H9 (cell line): ENCODE data around the gene VPS26B. TPM values are rescaled to one million over a fixed set of nuclear protein-coding genes. Genes with fewer than 3 reads are reported as not detected.

ENCODE experiments used
- DNase-seq: peaks from one replicate; pipeline ENCODE4 v3.0.0-alpha.2; 2017
- H2AFZ ChIP-seq: one replicate; pipeline ENCODE4 v1.6.1; 2013; ENCODE audit warnings: mild to moderate bottlenecking, low read length, control low read depth, moderate library complexity
- H2AK5ac ChIP-seq: 2 replicates; pipeline ENCODE4 v1.6.1; 2013; ENCODE audit warnings: low read length, control low read depth, mixed read lengths; ENCODE audit not compliant: insufficient read length
- H2BK120ac ChIP-seq: one replicate; pipeline ENCODE4 v1.6.1; 2013; ENCODE audit warnings: low read depth, mild to moderate bottlenecking, low read length, control low read depth, inconsistent platforms; ENCODE audit not compliant: poor library complexity, severe bottlenecking
- H2BK12ac ChIP-seq: 2 replicates; pipeline ENCODE4 v1.6.1; 2013; ENCODE audit warnings: low read length, control low read depth, mixed read lengths, low read depth; ENCODE audit not compliant: insufficient read length
- H2BK15ac ChIP-seq: 2 replicates; pipeline ENCODE4 v1.6.1; 2013; ENCODE audit warnings: low read depth, low read length, control low read depth
- H2BK20ac ChIP-seq: one replicate; pipeline ENCODE4 v1.6.1; 2013; ENCODE audit warnings: low read depth, mild to moderate bottlenecking, low read length, control low read depth, inconsistent platforms; ENCODE audit not compliant: poor library complexity, severe bottlenecking
- H2BK5ac ChIP-seq: 2 replicates; pipeline ENCODE4 v1.6.1; 2013; ENCODE audit warnings: low read length, control low read depth, mixed read lengths; ENCODE audit not compliant: insufficient read length
- H3K14ac ChIP-seq: 2 replicates; pipeline ENCODE4 v1.6.1; 2013; ENCODE audit warnings: low read length, control low read depth; ENCODE audit not compliant: insufficient read depth
- H3K18ac ChIP-seq: 2 replicates; pipeline ENCODE4 v1.6.1; 2013; ENCODE audit warnings: low read depth, mild to moderate bottlenecking, mixed read lengths, low read length, control low read depth; ENCODE audit not compliant: insufficient read length
- H3K23ac ChIP-seq: 2 replicates; pipeline ENCODE4 v1.6.1; 2013; ENCODE audit warnings: low read length, control low read depth, mixed read lengths, low read depth; ENCODE audit not compliant: insufficient read length
- H3K23me2 ChIP-seq: 2 replicates; pipeline ENCODE4 v1.6.1; 2013; ENCODE audit warnings: low read depth, mild to moderate bottlenecking, mixed read lengths, low read length, control low read depth; ENCODE audit not compliant: insufficient read length, poor library complexity, severe bottlenecking
- H3K27ac ChIP-seq: 2 replicates; pipeline ENCODE4 v1.5.1; 2013; ENCODE audit warnings: low read length, control low read depth, mixed read lengths, low read depth; ENCODE audit not compliant: insufficient read length
- H3K27me3 ChIP-seq: 2 replicates; pipeline ENCODE4 v1.6.1; 2013; ENCODE audit warnings: low read length, control low read depth, inconsistent platforms; ENCODE audit not compliant: insufficient read depth
- H3K4ac ChIP-seq: 2 replicates; pipeline ENCODE4 v1.6.1; 2013; ENCODE audit warnings: low read depth, mild to moderate bottlenecking, control low read depth, inconsistent platforms, low read length, moderate library complexity
- H3K4me1 ChIP-seq: 2 replicates; pipeline ENCODE4 v1.6.1; 2013; ENCODE audit warnings: low read length, control low read depth, inconsistent platforms; ENCODE audit not compliant: insufficient read depth
- H3K4me2 ChIP-seq: 2 replicates; pipeline ENCODE4 v1.6.1; 2013; ENCODE audit warnings: low read length, control low read depth, mixed read lengths; ENCODE audit not compliant: insufficient read length, insufficient read depth
- H3K56ac ChIP-seq: 2 replicates; pipeline ENCODE4 v1.6.1; 2013; ENCODE audit warnings: low read depth, mild to moderate bottlenecking, mixed read lengths, low read length, control low read depth; ENCODE audit not compliant: insufficient read length
- H3K79me1 ChIP-seq: 2 replicates; pipeline ENCODE4 v1.6.1; 2013; ENCODE audit warnings: low read depth, mild to moderate bottlenecking, moderate library complexity, low read length, control low read depth, inconsistent platforms; ENCODE audit not compliant: insufficient read depth, poor library complexity, severe bottlenecking
- H3K79me2 ChIP-seq: 2 replicates; pipeline ENCODE4 v1.6.1; 2013; ENCODE audit warnings: low read length, control low read depth, inconsistent platforms; ENCODE audit not compliant: insufficient read depth
- H3K9ac ChIP-seq: 2 replicates; pipeline ENCODE4 v1.6.1; 2013; ENCODE audit warnings: low read length, control low read depth, mixed read lengths; ENCODE audit not compliant: insufficient read length; ENCODE audit errors: extremely low read depth
- H3K9me3 ChIP-seq: one replicate; pipeline ENCODE4 v1.6.1; 2013; ENCODE audit warnings: low read depth, low read length, inconsistent platforms; ENCODE audit not compliant: control insufficient read depth
- H3T11ph ChIP-seq: one replicate; pipeline ENCODE4 v1.6.1; 2013; ENCODE audit warnings: mild to moderate bottlenecking, low read length, control low read depth, inconsistent platforms
- H4K20me1 ChIP-seq: one replicate; pipeline ENCODE4 v1.6.1; 2013; ENCODE audit not compliant: control insufficient read depth, insufficient read length, insufficient read depth
- H4K5ac ChIP-seq: 2 replicates; pipeline ENCODE4 v1.6.1; 2013; ENCODE audit warnings: low read depth, mild to moderate bottlenecking, mixed read lengths, low read length, control low read depth; ENCODE audit not compliant: insufficient read length
- H4K8ac ChIP-seq: replicated peaks from 2 replicates; pipeline ENCODE4 v1.6.1; 2013; ENCODE audit warnings: low read length, control low read depth, mixed read lengths, low read depth; ENCODE audit not compliant: insufficient read length
- H4K91ac ChIP-seq: 2 replicates; pipeline ENCODE4 v1.6.1; 2013; ENCODE audit warnings: low read depth, mild to moderate bottlenecking, moderate library complexity, mixed read lengths, low read length, control low read depth; ENCODE audit not compliant: insufficient read length
- H3K27ac Mint-ChIP-seq, 3 experiments: 2 replicates in 2 of 3; 3 replicates in 1 of 3; pipeline ENCODE4 v1.8.0; 2020 to 2021; ENCODE audit warnings: mixed read lengths in 3 of 3, mild to moderate bottlenecking in 1 of 3, moderate library complexity in 1 of 3
- H3K27me3 Mint-ChIP-seq: 2 replicates; pipeline ENCODE4 v1.8.0; 2021; ENCODE audit warnings: low read depth, mild to moderate bottlenecking, moderate library complexity, mixed read lengths
- H3K36me3 Mint-ChIP-seq, 3 experiments: 2 replicates in 2 of 3; 3 replicates in 1 of 3; pipeline ENCODE4 v1.8.0; 2020 to 2021; ENCODE audit warnings: low read depth in 3 of 3, mixed read lengths in 3 of 3; ENCODE audit not compliant: insufficient read depth in 1 of 3
- H3K4me1 Mint-ChIP-seq, 2 experiments: 2 replicates each; pipeline ENCODE4 v1.8.0; 2020; ENCODE audit warnings: mixed read lengths in 2 of 2
- H3K4me3 Mint-ChIP-seq, 2 experiments: 2 replicates in 1 of 2; 3 replicates in 1 of 2; pipeline ENCODE4 v1.8.0; 2020 to 2021; ENCODE audit warnings: mild to moderate bottlenecking in 2 of 2, mixed read lengths in 2 of 2, moderate library complexity in 1 of 2
- H3K9me3 Mint-ChIP-seq, 2 experiments: 2 replicates in 1 of 2; 3 replicates in 1 of 2; pipeline ENCODE4 v1.8.0; 2020; ENCODE audit warnings: mild to moderate bottlenecking in 2 of 2, mixed read lengths in 2 of 2, moderate library complexity in 1 of 2
- total RNA-seq: library from RNA; stranded (reverse); gene quantifications from 2 replicates; pipeline ENCODE4 v1.2.1, GENCODE V29; 2021
- TF ChIP-seq, protein P1 (sequence below): fragments of 200-600 bp; sonication (generic); conservative IDR thresholded peaks from 3 replicates; pipeline ENCODE4 v1.8.0; 2021; ENCODE audit warnings: antibody characterized with exemption, mild to moderate bottlenecking

VPS26B gene
- total RNA-seq, 1 experiment from 2014 or later = 27.5 TPM

DNA sequence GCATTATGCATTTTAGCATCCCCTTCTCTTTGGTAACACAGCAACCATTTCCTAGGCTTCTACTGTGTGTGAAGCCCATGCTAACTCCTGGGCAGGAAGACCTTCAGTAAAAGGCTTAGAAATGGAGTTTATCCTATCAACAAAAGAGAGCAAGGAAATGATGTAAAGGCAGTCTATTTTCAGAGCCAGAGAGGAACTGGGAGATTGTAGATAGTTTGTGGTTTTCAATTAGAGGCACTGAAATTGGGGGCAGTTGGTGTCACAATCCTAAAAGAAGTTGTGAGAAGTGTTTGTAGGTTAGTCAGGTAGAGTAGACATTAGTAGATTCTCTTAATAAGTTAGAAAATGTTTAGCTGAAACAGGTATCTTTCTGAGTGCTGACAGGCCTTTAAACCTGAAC, 36.0 kb downstream of the VPS26B start:
- no peak overlapping the region for H2BK15ac ChIP-seq
- H3T11ph ChIP-seq = no peak overlapping the region
- Mint-ChIP-seq H3K27me3 (no peaks in the 10 kb centered on the region), H3K4me1 (peaks cover 2 to 3% of the 10 kb centered on the region in 2 experiments; a peak in 3 of 4 replicates), H3K36me3 (peaks cover 31 to 75% (median 56%) of the 10 kb centered on the region in 3 experiments; a peak in 6 of 7 replicates), H3K9me3 (no peaks in the 10 kb centered on the region), H3K4me3 (no peak overlapping the region), H3K27ac (no peak overlapping the region; a peak in 1 of 7 replicates)
- H2BK5ac ChIP-seq = no peak overlapping the region
- no peak overlapping the region for H3K4ac ChIP-seq
- no peak overlapping the region for H2AFZ ChIP-seq
- H4K8ac ChIP-seq = no peak overlapping the region
- H4K20me1 ChIP-seq = no peaks in the 10 kb centered on the region
- H3K4me1 ChIP-seq = peaks cover 4% of the 10 kb centered on the region; the same call in 1 of the 2 replicates
- H3K79me2 ChIP-seq = no peaks in the 10 kb centered on the region
- no peak overlapping the region for H3K18ac ChIP-seq
- H2BK120ac ChIP-seq = no peak overlapping the region
- H2AK5ac ChIP-seq = no peak overlapping the region
- H3K4me2 ChIP-seq = no peak overlapping the region
- no peak overlapping the region for H4K5ac ChIP-seq
- H3K23ac ChIP-seq = no peak overlapping the region
- no peak overlapping the region for H2BK20ac ChIP-seq
- no peak overlapping the region for H3K9ac ChIP-seq
- TF ChIP-seq, protein P1, sequence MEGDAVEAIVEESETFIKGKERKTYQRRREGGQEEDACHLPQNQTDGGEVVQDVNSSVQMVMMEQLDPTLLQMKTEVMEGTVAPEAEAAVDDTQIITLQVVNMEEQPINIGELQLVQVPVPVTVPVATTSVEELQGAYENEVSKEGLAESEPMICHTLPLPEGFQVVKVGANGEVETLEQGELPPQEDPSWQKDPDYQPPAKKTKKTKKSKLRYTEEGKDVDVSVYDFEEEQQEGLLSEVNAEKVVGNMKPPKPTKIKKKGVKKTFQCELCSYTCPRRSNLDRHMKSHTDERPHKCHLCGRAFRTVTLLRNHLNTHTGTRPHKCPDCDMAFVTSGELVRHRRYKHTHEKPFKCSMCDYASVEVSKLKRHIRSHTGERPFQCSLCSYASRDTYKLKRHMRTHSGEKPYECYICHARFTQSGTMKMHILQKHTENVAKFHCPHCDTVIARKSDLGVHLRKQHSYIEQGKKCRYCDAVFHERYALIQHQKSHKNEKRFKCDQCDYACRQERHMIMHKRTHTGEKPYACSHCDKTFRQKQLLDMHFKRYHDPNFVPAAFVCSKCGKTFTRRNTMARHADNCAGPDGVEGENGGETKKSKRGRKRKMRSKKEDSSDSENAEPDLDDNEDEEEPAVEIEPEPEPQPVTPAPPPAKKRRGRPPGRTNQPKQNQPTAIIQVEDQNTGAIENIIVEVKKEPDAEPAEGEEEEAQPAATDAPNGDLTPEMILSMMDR = no peak
- no peak for DNase-seq
- no peak overlapping the region for H2BK12ac ChIP-seq
- no peak overlapping the region for H3K14ac ChIP-seq
- H3K23me2 ChIP-seq = no peaks in the 10 kb centered on the region
- no peaks in the 10 kb centered on the region for H3K79me1 ChIP-seq
- H3K27me3 ChIP-seq = no peaks in the 10 kb centered on the region
- H3K56ac ChIP-seq = no peak overlapping the region
- H3K27ac ChIP-seq = no peak overlapping the region
- H3K9me3 ChIP-seq = no peaks in the 10 kb centered on the region
- H4K91ac ChIP-seq = no peak overlapping the region
